A673 (cell line): ENCODE measurements around the gene CCDC136. TPM values are rescaled to one million over a fixed set of nuclear protein-coding genes. Genes with fewer than 3 reads are reported as not detected.

Experiments
- BruUV-seq: library from RNA; stranded (reverse); fragments of 400-500 nt; replicated peaks from 2 replicates; lab custom pipeline; 2021; lab: Mats Ljungman, UMichigan
- CTCF ChIA-PET: fragments of 300-600 bp; sonication (Branson Sonifier 250); formaldehyde crosslinking; loops from one replicate; lab custom pipeline; 2022; ENCODE audit warnings: antibody characterized with exemption; lab: Charles Lee
- POLR2A ChIA-PET: fragments of 300-600 bp; sonication (Branson Sonifier 250); formaldehyde crosslinking; loops from one replicate; lab custom pipeline; 2022; ENCODE audit warnings: antibody characterized with exemption; ENCODE audit not compliant: low non-redundant PET; lab: Charles Lee
- DNase-seq: peaks from one replicate; pipeline ENCODE4 v3.0.0-alpha.2; 2015; ENCODE audit warnings: low spot score
- H3K27ac ChIP-seq: fragments of 200-600 bp; sonication (generic); 2 replicates; pipeline ENCODE4 v1.5.1; 2016; ENCODE audit warnings: mixed run types, low read depth, mild to moderate bottlenecking, mixed read lengths, antibody characterized with exemption, low read length; ENCODE audit not compliant: poor library complexity, severe bottlenecking
- H3K27me3 ChIP-seq: fragments of 200-600 bp; sonication (generic); replicated peaks from 2 replicates; pipeline ENCODE4 v1.6.1; 2017; ENCODE audit warnings: mixed run types, low read depth, mild to moderate bottlenecking, mixed read lengths, antibody characterized with exemption, low read length; ENCODE audit not compliant: insufficient read depth, poor library complexity
- H3K36me3 ChIP-seq: fragments of 200-600 bp; sonication (generic); 2 replicates; pipeline ENCODE4 v1.6.1; 2016; ENCODE audit warnings: mixed run types, mild to moderate bottlenecking, mixed read lengths, antibody characterized with exemption, low read length; ENCODE audit not compliant: insufficient read depth, poor library complexity, severe bottlenecking
- H3K4me1 ChIP-seq: fragments of 200-600 bp; sonication (generic); 2 replicates; pipeline ENCODE4 v1.6.1; 2017; ENCODE audit warnings: mixed run types, mild to moderate bottlenecking, mixed read lengths, antibody characterized with exemption, low read length; ENCODE audit not compliant: insufficient read depth, poor library complexity, severe bottlenecking
- H3K4me3 ChIP-seq: fragments of 200-600 bp; sonication (generic); 2 replicates; pipeline ENCODE4 v1.5.1; 2016; ENCODE audit warnings: low read depth, mixed run types, mild to moderate bottlenecking, mixed read lengths, low read length; ENCODE audit not compliant: poor library complexity, severe bottlenecking
- H3K9me3 ChIP-seq: fragments of 200-600 bp; sonication (generic); 2 replicates; pipeline ENCODE4 v1.6.1; 2016; ENCODE audit warnings: mixed run types, low read depth, mild to moderate bottlenecking, mixed read lengths, antibody characterized with exemption, low read length; ENCODE audit not compliant: poor library complexity, severe bottlenecking
- EZH2 ChIP-seq: fragments of 200-600 bp; sonication (generic); IDR thresholded peaks from 2 replicates; pipeline ENCODE4 v1.6.1; 2017; ENCODE audit warnings: borderline replicate concordance, low read depth, mild to moderate bottlenecking, mixed read lengths, antibody characterized with exemption, low read length; ENCODE audit not compliant: poor library complexity, severe bottlenecking
- intact Hi-C: fragments of 100-400 bp; cut with micrococcal nuclease; formaldehyde crosslinking; loops from one replicate; pipeline ENCODE4 v1.10.0; 2022; ENCODE audit not compliant: unreplicated experiment
- total RNA-seq: library from RNA; stranded (reverse); gene quantifications from 2 replicates; pipeline ENCODE4 v1.2.3, GENCODE V29; 2021
- TF ChIP-seq, protein P1 (sequence below): fragments of 300-800, 200-600 bp; sonication (generic); conservative IDR thresholded peaks from 2 replicates; pipeline ENCODE4 v1.5.1; 2017; ENCODE audit warnings: low read depth, mild to moderate bottlenecking, antibody characterized with exemption, low read length, moderate library complexity, mixed read lengths

The CCDC136 gene
- total RNA-seq, 1 experiment from 2014 or later = 4.4 TPM

DNA sequence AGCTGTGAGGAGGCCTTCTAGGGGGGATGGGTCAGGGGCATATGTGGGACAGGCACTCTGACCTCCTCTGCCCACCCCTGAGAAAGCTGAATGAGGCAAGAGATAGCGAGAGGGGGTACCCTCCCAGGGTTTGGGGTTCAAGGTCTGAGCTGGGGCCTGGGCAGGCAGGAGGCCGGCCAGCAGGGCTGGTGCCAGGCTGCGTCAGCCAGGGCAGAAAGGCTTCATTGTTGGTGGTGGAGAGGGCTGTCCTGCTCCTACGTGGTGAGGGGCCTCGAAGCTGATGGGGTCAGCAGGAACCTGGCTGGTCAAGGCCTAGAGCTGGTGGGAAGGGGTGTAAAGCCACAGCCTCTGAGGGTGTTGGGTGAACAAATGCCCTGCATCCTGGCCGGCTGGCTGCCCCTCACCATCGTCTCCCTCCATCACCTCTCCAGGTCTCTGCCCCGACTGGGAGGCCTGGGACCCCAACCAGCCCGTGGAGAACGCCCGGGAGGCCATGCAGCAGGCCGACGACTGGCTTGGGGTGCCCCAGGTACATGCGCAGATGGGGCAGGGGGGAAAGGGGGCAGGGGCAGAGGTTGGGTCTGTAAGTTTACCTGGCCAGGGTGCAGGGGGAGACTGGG lies 45.1 kb downstream of the CCDC136 start:
- H3K4me1 ChIP-seq = peaks cover 20% of the 10 kb centered on the region
- H3K27me3 ChIP-seq = no peaks in the 10 kb centered on the region
- intact Hi-C loops = no loop called here
- no peaks in the 10 kb centered on the region for H3K36me3 ChIP-seq
- ChIA-PET CTCF (no interaction called here), POLR2A (no interaction called here)
- no peak overlapping the region for H3K27ac ChIP-seq
- no peaks in the 10 kb centered on the region for H3K9me3 ChIP-seq
- no peak overlapping the region for H3K4me3 ChIP-seq
- no peak for DNase-seq
- TF ChIP-seq, protein P1, sequence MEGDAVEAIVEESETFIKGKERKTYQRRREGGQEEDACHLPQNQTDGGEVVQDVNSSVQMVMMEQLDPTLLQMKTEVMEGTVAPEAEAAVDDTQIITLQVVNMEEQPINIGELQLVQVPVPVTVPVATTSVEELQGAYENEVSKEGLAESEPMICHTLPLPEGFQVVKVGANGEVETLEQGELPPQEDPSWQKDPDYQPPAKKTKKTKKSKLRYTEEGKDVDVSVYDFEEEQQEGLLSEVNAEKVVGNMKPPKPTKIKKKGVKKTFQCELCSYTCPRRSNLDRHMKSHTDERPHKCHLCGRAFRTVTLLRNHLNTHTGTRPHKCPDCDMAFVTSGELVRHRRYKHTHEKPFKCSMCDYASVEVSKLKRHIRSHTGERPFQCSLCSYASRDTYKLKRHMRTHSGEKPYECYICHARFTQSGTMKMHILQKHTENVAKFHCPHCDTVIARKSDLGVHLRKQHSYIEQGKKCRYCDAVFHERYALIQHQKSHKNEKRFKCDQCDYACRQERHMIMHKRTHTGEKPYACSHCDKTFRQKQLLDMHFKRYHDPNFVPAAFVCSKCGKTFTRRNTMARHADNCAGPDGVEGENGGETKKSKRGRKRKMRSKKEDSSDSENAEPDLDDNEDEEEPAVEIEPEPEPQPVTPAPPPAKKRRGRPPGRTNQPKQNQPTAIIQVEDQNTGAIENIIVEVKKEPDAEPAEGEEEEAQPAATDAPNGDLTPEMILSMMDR = no peak
- no peak for TF ChIP-seq EZH2
- no TSS peak for BruUV-seq

DNA sequence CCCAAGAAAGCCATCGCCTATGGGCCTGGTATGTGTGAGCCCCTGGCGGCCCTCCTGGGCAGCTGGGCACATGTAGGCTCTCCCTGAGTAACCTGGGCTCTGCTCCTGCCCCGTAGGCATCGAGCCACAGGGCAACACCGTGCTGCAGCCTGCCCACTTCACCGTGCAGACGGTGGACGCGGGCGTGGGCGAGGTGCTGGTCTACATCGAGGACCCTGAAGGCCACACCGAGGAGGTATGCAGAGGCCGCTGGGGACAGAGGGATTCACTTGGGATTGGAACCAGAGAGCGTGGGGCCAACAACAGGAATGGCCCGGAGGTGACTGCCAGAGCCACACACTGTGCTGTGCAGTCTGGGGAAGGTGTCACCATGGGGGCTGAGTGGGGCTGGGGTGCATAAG lies 45.8 kb downstream of the CCDC136 start:
- TF ChIP-seq, protein P1 = no peak
- TF ChIP-seq EZH2 = no peak
- no TSS peak for BruUV-seq
- POLR2A ChIA-PET = no interaction called here
- no peak for DNase-seq
- Histone ChIP-seq H3K9me3 (no peaks in the 10 kb centered on the region), H3K4me3 (no peak overlapping the region), H3K27me3 (no peaks in the 10 kb centered on the region), H3K27ac (no peak overlapping the region), H3K36me3 (no peaks in the 10 kb centered on the region), H3K4me1 (peaks cover 13% of the 10 kb centered on the region)
- intact Hi-C loops = no loop called here
- CTCF ChIA-PET = no interaction called here

DNA sequence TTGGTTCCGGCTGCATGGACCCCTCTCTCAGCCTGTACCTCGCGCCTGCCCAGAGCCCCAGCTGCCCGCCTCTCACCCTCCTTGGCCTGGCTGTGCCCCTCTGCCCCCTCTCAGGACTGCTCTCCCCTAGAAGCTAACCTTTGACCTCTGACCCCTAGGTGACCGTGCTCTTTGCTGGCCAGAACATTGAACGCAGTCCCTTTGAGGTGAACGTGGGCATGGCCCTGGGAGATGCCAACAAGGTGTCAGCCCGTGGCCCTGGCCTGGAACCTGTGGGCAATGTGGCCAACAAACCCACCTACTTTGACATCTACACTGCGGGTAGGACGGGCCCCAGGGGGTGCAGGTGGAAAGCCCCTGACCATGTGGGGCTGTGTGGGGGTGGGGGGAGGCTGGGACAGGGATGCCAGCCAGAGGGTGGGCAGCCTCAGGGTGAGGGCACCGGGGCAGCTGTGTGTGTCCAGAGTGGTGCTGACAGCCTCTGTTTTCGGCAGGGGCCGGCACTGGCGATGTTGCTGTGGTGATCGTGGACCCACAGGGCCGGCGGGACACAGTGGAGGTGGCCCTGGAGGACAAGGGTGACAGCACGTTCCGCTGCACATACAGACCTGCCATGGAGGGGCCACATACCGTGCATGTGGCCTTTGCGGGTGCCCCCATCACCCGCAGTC lies 46.5 kb downstream of the CCDC136 start:
- Histone ChIP-seq H3K36me3 (no peaks in the 10 kb centered on the region), H3K27me3 (no peaks in the 10 kb centered on the region), H3K27ac (no peak overlapping the region), H3K4me1 (peaks cover 6% of the 10 kb centered on the region), H3K4me3 (no peak overlapping the region), H3K9me3 (no peaks in the 10 kb centered on the region)
- intact Hi-C loops = no loop called here
- DNase-seq = no peak
- ChIA-PET POLR2A (no interaction called here), CTCF (no interaction called here)
- TF ChIP-seq, protein P1 = no peak
- TF ChIP-seq EZH2 = no peak
- no TSS peak for BruUV-seq
